HG02610 (cell line): ENCODE results near the gene SLC29A3.
"Not testable (repeated sequence)": the region's sequence is repeated elsewhere in the genome, so short reads cannot be mapped to it uniquely, and the experiment has no call there.

ENCODE experiments used
- ATAC-seq: cut with Tn5 transposase; IDR thresholded peaks from one replicate; pipeline ENCODE4 v1.9.1; 2021; ENCODE audit warnings: mild to moderate bottlenecking, moderate library complexity; ENCODE audit not compliant: unreplicated experiment

SLC29A3 gene

DNA sequence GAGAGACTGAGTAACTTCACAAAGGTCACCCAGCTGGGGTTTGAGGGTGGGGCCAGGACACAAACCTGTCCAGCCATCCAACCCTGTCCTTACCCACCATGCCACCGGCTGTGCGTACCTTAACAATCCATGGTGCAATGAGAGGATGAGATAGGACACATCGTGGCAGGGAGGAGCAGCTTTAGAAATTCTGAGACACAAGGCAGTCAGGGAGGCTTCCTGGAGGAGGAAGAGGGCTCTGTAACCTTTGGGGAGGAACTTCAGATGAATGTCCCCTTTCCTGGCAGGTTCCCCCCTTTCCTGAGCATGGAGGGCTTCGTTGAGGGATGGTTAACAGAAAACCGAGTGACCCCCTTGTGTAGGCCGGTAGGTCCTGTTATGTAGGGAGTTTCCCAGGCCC, 35.6 kb upstream of the SLC29A3 start:
- no peak for ATAC-seq

DNA sequence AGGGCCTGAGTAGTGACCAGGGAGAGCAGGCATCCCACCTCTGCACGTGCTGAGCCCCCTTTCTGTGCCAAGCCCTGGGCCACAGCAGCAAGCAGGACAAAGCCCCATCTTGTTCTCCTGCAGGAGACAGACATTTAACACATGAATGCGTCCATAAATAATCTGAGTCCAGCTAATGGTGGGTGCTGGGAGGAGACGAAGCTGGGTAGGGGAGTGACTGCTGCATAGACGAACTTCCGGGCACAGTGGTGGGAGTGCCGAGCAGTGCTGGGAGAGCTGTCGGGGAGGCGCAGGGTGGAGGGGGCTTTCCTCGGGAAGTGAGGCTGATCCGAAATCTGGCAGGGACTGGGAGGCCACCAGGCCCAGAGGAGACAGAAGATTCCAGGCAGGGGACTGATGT, 35.2 kb upstream of the SLC29A3 start:
- no peak for ATAC-seq

DNA sequence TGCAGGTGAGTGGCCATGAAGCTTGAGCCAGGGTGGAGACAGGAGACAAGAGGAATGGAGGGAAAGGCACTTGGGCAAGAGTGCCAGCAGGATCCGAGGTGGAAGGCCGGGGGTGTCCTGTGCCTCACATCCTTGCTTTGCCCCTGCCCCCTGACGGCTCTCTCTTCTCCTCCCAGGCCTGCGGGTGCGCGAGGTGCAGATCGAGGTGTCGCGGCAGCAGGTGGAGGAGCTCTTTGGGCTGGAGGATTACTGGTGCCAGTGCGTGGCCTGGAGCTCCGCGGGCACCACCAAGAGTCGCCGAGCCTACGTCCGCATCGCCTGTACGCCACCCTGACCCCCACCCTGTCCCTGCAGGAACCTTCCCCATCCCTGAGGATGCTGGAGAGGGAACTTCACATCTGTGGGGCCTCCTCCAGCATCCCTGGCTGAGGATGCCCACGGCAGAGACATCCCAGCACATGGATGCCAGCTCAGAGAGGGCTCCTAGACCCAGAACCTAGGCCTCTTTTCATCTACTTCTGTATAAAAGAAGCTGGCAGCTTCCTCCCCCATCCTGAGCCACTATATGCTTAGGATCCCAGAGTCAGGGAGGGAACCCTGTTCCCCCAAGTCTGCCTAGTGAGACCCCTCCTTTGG, 34.4 kb upstream of the SLC29A3 start:
- ATAC-seq = no peak

DNA sequence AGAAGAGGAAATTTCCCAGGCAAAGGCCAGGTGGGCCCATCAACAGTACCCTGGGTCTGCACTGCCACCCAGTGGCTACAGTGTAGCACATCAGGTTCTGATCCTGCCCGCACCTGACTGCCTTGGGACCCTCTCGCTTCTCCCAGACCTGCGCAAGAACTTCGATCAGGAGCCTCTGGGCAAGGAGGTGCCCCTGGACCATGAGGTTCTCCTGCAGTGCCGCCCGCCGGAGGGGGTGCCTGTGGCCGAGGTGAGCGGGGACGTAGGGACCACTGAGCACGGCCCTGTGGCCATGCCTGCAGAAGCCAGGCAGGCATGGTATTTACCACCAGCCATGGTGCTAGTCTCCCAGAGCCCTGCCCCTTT, 33.9 kb upstream of the SLC29A3 start:
- no peak for ATAC-seq

DNA sequence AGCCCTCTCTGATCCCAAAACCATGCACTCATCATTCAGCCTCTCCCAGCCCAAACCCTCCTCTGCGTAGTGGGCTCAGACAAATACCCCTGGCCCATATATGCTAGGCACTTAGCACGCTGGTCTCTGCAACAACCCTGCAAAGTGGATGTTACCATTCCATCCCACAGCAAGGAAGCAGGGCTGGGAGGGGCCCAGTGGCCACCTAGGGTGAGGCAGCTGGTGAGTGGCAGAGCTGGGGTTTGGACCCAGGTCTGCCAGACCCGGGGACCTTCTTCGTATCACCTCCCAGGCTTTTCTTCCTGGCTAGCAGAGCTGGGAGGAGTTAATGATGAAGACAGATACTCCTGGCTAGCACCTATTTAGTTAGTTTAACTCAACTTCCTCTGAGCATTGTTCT, 33.1 kb upstream of the SLC29A3 start:
- no peak for ATAC-seq

DNA sequence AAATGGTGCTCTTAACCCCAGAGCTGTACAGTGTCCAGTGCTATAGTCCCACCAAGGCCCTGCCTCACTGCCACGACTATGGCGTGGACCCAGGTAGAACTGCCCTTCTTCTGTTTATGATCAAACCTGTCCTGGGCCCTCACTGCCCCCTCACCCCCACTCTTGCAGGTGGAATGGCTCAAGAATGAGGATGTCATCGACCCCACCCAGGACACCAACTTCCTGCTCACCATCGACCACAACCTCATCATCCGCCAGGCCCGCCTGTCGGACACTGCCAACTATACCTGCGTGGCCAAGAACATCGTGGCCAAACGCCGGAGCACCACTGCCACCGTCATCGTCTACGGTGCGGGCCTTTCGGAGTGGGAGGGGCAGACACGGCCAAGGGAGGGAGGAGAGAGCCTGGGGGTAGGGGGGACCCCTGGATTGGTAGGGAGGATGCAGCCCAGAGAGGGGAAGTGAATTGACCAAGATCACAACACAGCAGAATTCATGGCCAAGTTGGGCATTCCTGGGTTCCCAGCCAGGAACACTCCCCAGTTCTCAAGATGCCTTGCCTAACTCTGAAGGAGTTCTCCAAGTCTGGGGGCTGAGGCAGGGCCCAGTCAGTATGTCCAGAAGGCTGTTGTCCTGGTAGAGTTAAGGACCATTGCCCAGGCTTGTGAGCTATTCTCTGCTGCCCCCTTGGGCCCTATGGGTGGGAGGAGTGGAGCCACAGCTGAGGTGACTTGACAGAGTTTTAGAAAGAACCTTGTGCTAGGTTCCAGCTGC, 32.4 kb upstream of the SLC29A3 start:
- ATAC-seq = no peak

DNA sequence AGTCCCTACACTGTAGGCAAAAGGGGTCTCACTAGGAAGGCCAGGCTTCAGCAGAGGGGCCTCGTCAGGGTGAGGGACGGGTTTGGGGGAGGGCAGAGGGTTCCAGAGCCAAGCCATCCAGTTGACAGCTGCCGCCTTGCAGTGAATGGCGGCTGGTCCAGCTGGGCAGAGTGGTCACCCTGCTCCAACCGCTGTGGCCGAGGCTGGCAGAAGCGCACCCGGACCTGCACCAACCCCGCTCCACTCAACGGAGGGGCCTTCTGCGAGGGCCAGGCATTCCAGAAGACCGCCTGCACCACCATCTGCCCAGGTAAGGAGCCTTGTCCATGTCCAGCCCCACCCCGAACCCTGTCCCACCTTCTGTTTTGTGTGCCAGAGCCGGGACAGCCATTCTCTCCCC, 31.6 kb upstream of the SLC29A3 start:
- ATAC-seq = no peak

DNA sequence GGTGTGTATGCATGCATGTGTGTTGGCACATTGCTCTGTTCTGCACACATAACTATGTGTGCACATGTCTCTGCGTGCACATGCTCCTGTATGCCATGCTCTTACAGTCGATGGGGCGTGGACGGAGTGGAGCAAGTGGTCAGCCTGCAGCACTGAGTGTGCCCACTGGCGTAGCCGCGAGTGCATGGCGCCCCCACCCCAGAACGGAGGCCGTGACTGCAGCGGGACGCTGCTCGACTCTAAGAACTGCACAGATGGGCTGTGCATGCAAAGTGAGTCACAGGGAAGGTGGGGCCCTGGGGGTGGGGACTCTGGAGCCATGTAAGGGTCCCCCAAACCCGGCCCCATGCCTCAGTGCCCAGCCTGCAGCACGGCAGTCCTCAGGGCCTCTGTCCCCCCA, 30.6 kb upstream of the SLC29A3 start:
- no peak for ATAC-seq

DNA sequence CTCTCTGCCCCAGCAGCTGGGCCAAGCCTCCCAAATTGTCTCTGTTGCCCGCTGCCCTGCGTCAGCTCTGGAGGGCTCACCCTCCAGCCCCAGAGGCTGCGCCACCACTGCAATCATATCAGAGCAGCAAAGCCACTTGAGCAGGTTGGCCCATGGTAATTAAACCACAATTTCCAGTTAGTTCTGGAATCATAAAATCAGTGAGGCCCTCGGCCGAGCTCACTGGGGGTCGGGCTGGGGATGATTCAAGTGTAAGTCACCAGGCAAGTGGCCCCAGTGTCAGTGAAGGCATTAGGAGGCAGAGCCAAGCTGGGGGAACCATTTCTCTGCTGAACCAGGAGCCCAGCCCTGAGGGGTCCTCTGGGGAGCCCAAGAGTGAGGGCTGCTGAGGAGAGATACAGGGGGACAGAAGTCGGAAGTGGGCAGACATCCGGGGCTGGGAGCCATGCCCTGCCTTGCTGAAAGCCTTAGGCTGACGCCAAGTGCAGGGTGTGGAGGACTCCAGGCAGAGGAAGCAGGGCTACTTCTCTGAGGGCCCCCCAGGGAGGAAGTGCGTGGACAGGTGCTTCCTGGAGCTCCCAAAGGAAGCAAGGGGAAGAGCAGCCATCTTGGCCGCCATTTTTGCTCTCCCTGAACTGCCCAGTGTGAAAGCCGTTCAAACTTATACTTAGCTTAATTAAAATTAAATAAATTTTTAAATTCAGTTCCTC, 29.5 kb upstream of the SLC29A3 start:
- no peak for ATAC-seq

DNA sequence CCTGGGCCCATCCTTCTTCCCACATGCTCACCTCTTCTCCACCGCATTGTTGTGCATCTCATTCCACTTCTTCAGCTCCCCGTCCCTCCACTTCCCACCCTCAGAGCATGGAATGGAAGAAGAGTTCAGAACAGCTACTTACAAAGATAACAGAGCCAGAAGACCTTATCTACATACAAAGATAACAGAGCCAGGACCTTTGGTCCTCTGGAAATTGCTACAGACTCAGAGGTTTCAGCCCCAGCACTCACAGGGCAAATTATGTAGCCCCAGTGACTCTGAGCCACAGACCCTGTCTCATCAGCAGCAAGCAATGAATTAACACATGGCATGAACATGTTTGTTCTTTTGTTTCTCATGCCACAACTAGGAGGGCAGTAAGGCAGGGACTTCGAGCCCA, 28.7 kb upstream of the SLC29A3 start:
- no peak for ATAC-seq

DNA sequence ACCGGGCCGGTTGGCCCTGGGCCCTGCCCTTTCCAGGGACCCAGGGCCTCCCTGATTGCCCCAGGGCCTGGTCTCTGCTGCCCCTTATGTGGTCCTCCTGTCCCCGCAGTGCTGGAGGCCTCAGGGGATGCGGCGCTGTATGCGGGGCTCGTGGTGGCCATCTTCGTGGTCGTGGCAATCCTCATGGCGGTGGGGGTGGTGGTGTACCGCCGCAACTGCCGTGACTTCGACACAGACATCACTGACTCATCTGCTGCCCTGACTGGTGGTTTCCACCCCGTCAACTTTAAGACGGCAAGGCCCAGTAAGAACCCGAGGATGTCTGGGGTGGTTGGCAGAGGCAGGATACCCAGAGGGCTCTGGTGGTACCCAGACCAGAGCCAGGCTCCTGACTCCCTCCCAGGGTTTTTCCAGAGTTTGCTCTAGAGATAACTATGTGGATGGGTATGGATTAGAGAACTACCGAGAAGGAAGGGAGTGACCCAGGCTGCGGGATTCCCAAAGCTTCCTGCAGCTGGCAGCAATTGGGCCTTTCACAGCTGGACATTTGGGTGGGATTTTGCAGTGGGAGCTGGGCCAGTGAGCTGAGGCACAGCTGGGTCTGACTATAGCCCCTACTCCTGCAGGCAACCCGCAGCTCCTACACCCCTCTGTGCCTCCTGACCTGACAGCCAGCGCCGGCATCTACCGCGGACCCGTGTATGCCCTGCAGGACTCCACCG, 28.1 kb upstream of the SLC29A3 start:
- no peak for ATAC-seq

DNA sequence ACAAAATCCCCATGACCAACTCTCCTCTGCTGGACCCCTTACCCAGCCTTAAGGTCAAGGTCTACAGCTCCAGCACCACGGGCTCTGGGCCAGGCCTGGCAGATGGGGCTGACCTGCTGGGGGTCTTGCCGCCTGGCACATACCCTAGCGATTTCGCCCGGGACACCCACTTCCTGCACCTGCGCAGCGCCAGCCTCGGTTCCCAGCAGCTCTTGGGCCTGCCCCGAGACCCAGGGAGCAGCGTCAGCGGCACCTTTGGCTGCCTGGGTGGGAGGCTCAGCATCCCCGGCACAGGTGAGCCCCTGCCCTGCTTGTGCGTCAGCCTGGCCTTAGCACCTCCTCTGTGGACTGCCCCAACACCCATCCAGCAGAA, 27.5 kb upstream of the SLC29A3 start:
- no peak for ATAC-seq

DNA sequence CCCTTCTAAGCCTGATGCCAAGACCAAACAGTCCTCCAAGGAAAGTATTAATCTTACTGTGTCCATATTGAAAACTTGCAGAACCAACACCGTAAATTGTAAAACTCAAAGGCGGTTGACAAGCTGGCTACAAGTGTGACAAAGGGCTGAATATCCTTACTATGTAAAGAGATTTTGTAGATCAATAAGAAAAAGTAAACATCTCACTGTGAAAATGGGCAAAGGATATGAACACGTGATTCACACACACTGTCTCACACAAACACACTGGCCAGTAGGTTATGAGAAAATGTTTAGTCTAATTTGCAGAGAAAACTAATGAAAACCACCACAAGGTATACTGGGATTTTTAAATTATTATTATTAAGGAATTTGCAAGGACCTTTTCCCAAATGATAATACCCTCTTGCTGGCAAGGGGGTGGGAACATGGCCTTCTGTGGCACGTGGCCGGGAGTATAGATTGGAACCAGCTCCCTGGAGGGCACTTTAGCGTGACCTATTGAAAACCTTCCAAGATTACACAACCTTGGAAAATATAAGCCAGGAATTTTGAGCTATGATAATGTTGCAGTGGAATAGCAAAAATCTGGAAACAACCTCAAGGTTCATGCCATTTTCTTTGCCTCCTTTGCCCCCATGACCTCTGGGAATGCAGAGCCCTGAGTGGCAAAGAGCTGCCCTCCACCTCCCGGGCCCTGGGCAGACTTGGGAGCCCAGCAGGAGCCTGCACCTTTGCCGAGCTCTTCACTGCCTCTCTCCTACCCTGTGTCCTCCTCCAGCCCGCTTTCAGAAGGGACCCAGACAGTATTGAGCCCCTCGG, 26.2 kb upstream of the SLC29A3 start:
- ATAC-seq = no peak

DNA sequence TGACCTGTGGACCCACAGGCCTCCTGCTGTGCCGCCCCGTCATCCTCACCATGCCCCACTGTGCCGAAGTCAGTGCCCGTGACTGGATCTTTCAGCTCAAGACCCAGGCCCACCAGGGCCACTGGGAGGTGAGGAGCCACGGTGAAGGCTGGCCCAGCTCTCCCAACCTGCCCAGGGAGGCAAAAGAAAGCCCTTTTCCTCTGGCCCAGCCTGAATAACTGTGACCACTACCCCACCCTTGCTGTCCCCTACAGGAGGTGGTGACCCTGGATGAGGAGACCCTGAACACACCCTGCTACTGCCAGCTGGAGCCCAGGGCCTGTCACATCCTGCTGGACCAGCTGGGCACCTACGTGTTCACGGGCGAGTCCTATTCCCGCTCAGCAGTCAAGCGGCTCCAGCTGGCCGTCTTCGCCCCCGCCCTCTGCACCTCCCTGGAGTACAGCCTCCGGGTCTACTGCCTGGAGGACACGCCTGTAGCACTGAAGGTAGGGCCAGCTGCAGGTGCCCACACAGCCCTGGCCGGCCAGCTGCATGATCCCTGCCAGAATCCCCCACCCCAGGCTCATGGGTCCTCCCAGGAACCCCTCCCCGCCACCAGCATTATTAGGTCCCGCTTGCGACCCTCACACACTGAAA, 25.5 kb upstream of the SLC29A3 start:
- no peak for ATAC-seq

DNA sequence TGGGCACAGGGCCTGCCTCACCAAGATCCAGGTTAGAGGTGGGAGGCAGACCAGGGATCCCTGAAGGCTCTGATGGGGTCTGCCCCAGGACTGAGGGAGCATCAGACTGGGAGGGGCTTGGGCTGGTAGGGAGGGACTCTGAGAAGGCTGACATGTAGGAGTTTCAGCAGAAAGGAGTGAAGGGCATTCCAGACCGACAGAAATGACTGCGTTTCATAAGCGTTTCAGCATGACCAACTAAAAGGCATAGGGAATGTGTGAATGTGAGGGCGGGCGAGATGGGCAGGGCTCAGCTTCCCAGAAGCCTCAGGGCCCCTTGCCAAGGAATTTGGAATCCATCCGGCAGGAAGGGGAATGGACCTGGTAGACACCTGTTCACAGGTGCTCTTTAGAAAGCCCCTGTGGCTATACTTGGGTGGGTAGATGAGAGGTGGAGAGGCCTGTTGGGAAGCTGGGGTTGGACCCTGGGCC, 24.9 kb upstream of the SLC29A3 start:
- ATAC-seq = no peak

DNA sequence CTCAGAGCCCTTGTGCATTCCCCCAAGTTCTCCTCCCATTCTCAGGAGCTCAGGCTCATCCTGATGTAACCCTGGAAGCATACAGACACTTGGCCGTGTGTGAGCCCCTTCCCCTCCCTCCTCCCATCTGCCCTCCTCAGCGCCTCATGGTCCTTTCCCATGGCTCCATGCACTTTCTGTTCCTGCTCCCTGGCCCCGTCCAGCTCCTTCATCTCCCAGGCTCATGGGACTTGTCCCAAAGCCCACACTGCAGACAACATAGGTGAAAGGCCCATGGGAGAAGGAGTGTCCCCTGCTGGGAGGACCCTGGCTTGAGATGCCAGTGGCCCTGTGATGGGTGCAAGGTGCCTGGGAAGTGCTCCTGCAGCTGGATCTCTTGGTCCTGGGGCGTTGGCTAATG, 24.2 kb upstream of the SLC29A3 start:
- ATAC-seq = no peak

DNA sequence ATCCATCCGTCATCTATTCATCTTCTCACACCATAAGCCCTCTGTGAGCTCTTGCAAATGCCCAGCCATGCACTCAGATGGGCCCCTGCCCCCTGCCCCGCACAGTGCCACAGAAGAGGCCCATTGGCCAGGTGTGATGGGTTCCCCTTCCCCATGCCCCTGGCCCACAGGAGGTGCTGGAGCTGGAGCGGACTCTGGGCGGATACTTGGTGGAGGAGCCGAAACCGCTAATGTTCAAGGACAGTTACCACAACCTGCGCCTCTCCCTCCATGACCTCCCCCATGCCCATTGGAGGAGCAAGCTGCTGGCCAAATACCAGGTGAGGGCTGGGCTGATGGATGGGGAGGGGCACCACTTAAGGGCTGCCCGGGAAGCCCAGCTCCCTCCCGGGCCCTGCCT, 23.4 kb upstream of the SLC29A3 start:
- ATAC-seq = no peak

DNA sequence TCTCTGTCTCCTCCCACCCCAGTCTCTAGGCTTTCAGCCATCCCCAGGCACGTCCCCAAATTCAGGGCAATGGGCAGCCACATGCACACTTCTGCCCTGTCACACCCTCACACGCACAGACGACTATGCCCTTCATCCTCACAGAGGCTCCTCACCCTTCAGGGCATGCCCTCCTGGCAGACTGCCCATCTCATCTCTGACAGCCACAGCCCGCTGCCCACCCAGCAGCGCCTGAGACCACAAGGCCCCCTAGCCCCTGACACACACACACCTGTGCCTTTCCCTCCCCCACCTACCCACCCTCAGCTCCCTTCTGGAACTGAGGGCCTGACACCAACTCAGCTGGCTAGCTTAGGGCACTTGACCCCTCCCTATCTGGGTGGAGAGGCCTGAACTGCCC, 23.0 kb upstream of the SLC29A3 start:
- ATAC-seq = no peak

DNA sequence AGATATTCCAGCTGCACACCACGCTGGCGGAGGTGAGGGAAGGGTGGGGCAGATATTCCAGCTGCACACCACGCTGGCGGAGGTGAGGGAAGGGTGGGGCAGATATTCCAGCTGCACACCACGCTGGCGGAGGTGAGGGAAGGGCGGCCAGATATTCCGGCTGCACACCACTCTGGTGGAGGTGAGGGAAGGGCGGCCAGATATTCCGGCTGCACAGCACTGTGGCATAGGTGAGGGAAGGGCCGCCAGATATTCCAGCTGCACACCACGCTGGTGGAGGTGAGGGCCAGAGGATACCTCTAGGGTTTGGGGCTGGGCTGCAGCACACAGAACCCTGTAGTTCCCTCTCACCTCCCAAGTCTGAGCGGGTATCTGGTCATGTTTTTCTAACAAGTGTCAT, 22.2 kb upstream of the SLC29A3 start:
- not testable (repeated sequence) for ATAC-seq

DNA sequence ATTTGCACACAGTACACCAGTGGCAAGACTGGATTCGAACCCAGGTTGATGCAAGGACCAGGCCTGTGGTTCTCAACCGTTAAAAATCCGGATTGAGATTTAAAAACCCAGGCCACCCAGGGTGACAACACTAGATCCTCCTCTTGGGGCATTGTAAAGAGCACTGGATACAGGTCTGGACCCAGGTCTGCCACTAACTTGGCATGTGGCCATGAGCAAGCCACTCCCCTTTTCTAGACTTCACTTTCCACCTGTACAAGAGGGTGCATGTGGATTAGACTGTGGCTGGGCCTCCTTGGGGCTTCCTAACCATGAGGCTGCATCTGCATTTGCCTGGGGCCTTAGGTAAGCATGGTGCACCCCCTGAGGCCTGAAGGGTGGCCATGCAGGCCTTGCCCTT, 21.7 kb upstream of the SLC29A3 start:
- ATAC-seq = no peak
